C4-2B (cell line): ENCODE results near the gene SH3RF1.

Experiments
- ZFX ChIP-seq: fragments of 450-650 bp; IDR thresholded peaks from 2 replicates; pipeline ENCODE4 v1.6.1; 2017
- TF ChIP-seq, protein P1 (sequence below): fragments of 450-650 bp; conservative IDR thresholded peaks from 2 replicates; pipeline ENCODE4 v1.5.1; 2017; ENCODE audit warnings: mild to moderate bottlenecking

- TF ChIP-seq, protein P1, sequence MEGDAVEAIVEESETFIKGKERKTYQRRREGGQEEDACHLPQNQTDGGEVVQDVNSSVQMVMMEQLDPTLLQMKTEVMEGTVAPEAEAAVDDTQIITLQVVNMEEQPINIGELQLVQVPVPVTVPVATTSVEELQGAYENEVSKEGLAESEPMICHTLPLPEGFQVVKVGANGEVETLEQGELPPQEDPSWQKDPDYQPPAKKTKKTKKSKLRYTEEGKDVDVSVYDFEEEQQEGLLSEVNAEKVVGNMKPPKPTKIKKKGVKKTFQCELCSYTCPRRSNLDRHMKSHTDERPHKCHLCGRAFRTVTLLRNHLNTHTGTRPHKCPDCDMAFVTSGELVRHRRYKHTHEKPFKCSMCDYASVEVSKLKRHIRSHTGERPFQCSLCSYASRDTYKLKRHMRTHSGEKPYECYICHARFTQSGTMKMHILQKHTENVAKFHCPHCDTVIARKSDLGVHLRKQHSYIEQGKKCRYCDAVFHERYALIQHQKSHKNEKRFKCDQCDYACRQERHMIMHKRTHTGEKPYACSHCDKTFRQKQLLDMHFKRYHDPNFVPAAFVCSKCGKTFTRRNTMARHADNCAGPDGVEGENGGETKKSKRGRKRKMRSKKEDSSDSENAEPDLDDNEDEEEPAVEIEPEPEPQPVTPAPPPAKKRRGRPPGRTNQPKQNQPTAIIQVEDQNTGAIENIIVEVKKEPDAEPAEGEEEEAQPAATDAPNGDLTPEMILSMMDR, result no peak
- TF ChIP-seq ZFX, result no peak
Observed at GRCh38 chr4:169063441-169063840, 207.3 kb downstream of the SH3RF1 start.
